Endodermal cell (in vitro differentiated cells): ENCODE measurements around the gene USP25. TPM values are rescaled to one million over a fixed set of nuclear protein-coding genes. Genes with fewer than 3 reads are reported as not detected.

ENCODE experiments used
- DNase-seq: peaks from one replicate; pipeline ENCODE4 v3.0.0-alpha.2; 2017
- H3K27ac ChIP-seq: 2 replicates; pipeline ENCODE4 v1.5.1; 2013; ENCODE audit warnings: mild to moderate bottlenecking, low read depth, low read length, moderate library complexity
- H3K27me3 ChIP-seq: 2 replicates; pipeline ENCODE4 v1.6.1; 2013; ENCODE audit warnings: mild to moderate bottlenecking, low read length, moderate library complexity; ENCODE audit not compliant: insufficient read depth, control insufficient read depth, poor library complexity, severe bottlenecking
- H3K36me3 ChIP-seq: 2 replicates; pipeline ENCODE4 v1.7.0; 2013; ENCODE audit warnings: mild to moderate bottlenecking, low read length, moderate library complexity; ENCODE audit not compliant: control insufficient read depth, insufficient read depth
- H3K4me1 ChIP-seq: one replicate; pipeline ENCODE4 v1.7.0; 2013; ENCODE audit warnings: low read length; ENCODE audit not compliant: control insufficient read depth, insufficient read depth
- H3K4me3 ChIP-seq: 2 replicates; pipeline ENCODE4 v1.5.1; 2013; ENCODE audit warnings: mild to moderate bottlenecking, low read length, moderate library complexity
- H3K9ac ChIP-seq: 2 replicates; pipeline ENCODE4 v1.6.1; 2013; ENCODE audit warnings: mild to moderate bottlenecking, low read length, moderate library complexity; ENCODE audit not compliant: poor library complexity, severe bottlenecking; ENCODE audit errors: extremely low read depth
- H3K9me3 ChIP-seq: 2 replicates; pipeline ENCODE4 v1.6.1; 2013; ENCODE audit warnings: mild to moderate bottlenecking, low read length, moderate library complexity; ENCODE audit not compliant: control insufficient read depth
- H3K27ac Mint-ChIP-seq: 2 replicates; pipeline ENCODE4 v1.8.0; 2020; ENCODE audit warnings: mixed read lengths
- H3K27me3 Mint-ChIP-seq: 2 replicates; pipeline ENCODE4 v1.8.0; 2021; ENCODE audit warnings: mild to moderate bottlenecking, mixed read lengths; ENCODE audit not compliant: insufficient read depth
- H3K36me3 Mint-ChIP-seq: 2 replicates; pipeline ENCODE4 v1.8.0; 2020; ENCODE audit warnings: low read depth, mixed read lengths
- H3K4me1 Mint-ChIP-seq: 2 replicates; pipeline ENCODE4 v1.8.0; 2020; ENCODE audit warnings: mixed read lengths
- H3K4me3 Mint-ChIP-seq: 2 replicates; pipeline ENCODE4 v1.8.0; 2020; ENCODE audit warnings: mild to moderate bottlenecking, moderate library complexity, mixed read lengths
- H3K9me3 Mint-ChIP-seq: 2 replicates; pipeline ENCODE4 v1.8.0; 2020; ENCODE audit warnings: mild to moderate bottlenecking, mixed read lengths
- WGBS, 2 experiments: methylation state at CpG; one replicate each; pipeline versions ENCODE4 v1.1.5 to v1.1.7; 2013; ENCODE audit warnings: missing lambda C conversion rate in 2 of 2, mixed read lengths in 1 of 2; ENCODE audit not compliant: insufficient coverage in 1 of 2, insufficient read length in 1 of 2; 5-methylcytosine and 5-hydroxymethylcytosine counted together
- total RNA-seq, 2 donors: library from RNA; stranded (reverse); fragmentation: NEBNext Ultra II Directional in 1 of 2; extraction: Animal tissue kit (Norgen Biotek cat#: 25700) in 1 of 2; gene quantifications; 2 replicates in 1 of 2; 3 replicates in 1 of 2; pipeline ENCODE4 v1.2.1, GENCODE V29; 2021
- TF ChIP-seq, protein P1 (sequence below): fragments of 200-600 bp; sonication (generic); conservative IDR thresholded peaks from 2 replicates; pipeline ENCODE4 v1.5.0; 2021; ENCODE audit warnings: antibody characterized with exemption, mild to moderate bottlenecking

The USP25 gene
- total RNA-seq, 2 donors from 2014 or later: 31.4 to 34.9 TPM

DNA sequence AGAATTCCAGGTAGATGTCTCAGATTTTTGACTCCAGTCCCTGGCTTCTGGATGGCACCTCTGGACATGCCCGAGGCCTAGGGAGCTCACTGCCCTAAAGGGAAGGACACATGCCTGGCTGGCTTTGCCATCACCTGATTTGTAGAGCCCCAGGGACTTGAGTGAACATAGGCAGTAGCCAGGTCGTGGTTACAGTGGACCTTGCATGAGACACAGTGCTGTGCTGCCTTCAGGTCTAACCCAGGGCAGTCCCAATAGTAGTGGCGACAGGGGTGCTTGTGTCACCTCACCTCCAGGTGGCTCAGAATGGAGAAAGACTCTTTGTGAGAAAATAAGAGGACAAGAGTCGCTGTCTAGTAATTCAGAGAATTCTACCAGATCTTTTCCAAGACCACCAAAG lies 166.7 kb downstream of the USP25 start:
- Histone ChIP-seq H3K27ac (no peak overlapping the region), H3K9ac (no peak overlapping the region), H3K27me3 (no peaks in the 10 kb centered on the region), H3K36me3 (no peaks in the 10 kb centered on the region), H3K4me3 (no peak overlapping the region), H3K9me3 (peaks cover 8% of the 10 kb centered on the region), H3K4me1 (no peaks in the 10 kb centered on the region)
- peaks cover 34% of the 10 kb centered on the region for H3K9me3 Mint-ChIP-seq
- no peak overlapping the region for H3K4me3 Mint-ChIP-seq
- H3K27me3 Mint-ChIP-seq: no peaks in the 10 kb centered on the region
- TF ChIP-seq, protein P1, sequence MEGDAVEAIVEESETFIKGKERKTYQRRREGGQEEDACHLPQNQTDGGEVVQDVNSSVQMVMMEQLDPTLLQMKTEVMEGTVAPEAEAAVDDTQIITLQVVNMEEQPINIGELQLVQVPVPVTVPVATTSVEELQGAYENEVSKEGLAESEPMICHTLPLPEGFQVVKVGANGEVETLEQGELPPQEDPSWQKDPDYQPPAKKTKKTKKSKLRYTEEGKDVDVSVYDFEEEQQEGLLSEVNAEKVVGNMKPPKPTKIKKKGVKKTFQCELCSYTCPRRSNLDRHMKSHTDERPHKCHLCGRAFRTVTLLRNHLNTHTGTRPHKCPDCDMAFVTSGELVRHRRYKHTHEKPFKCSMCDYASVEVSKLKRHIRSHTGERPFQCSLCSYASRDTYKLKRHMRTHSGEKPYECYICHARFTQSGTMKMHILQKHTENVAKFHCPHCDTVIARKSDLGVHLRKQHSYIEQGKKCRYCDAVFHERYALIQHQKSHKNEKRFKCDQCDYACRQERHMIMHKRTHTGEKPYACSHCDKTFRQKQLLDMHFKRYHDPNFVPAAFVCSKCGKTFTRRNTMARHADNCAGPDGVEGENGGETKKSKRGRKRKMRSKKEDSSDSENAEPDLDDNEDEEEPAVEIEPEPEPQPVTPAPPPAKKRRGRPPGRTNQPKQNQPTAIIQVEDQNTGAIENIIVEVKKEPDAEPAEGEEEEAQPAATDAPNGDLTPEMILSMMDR: no peak
- H3K36me3 Mint-ChIP-seq: peaks cover 2% of the 10 kb centered on the region
- no peaks in the 10 kb centered on the region for H3K4me1 Mint-ChIP-seq
- DNase-seq: no peak
- no peak overlapping the region for H3K27ac Mint-ChIP-seq
- WGBS, 2 experiments: 88 to 94% methylated on average over 3 to 4 of the region's 4 CpGs

DNA sequence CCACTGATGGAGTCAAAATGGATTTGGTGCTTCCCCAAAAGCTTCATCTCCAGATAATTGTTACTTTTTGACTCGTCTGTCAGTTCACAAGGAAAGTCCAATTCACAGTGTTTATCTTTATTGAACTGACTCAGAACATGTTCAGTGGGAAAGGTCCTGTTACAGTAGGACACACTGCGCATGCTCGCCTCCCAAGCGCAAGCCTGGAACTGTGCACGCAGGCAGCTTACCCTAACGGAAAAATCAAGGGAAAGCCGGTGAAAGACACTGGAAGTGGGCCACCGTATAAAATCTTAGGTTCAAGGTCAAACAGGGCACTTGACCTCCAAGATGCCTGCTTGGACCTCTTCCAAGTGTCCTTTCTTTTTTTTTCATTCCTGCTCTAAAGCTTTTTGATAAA lies 174.6 kb downstream of the USP25 start:
- no peaks in the 10 kb centered on the region for H3K27me3 Mint-ChIP-seq
- Histone ChIP-seq H3K27ac (no peak overlapping the region), H3K9ac (no peak overlapping the region), H3K4me3 (no peak overlapping the region), H3K27me3 (no peaks in the 10 kb centered on the region), H3K36me3 (no peaks in the 10 kb centered on the region), H3K4me1 (no peaks in the 10 kb centered on the region), H3K9me3 (peaks cover 22% of the 10 kb centered on the region)
- peaks cover 33% of the 10 kb centered on the region for H3K9me3 Mint-ChIP-seq
- no peak overlapping the region for H3K27ac Mint-ChIP-seq
- no peak for DNase-seq
- TF ChIP-seq, protein P1: no peak
- H3K4me1 Mint-ChIP-seq: no peaks in the 10 kb centered on the region
- H3K36me3 Mint-ChIP-seq: no peaks in the 10 kb centered on the region
- 95 to 100% methylated on average over 8 of the region's 8 CpGs for WGBS, 2 experiments
- no peak overlapping the region for H3K4me3 Mint-ChIP-seq

DNA sequence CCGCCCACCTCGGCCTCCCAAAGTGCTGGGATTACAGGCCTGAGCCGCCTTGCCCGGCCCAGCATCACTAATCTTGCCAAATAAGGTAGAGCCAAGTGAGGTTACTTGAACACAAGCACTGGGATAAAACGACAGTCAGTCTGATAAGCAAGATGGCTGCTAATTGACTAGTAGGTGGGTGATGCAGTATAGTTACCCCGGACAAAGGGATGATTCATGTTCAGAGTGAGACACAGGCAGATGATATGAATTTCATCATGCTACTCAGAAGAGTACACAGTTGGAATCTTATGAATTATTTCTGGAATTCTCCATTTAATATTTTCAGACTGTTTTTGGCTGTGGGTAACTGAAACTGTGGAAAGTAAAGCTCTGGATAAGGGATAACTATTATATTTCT lies 178.4 kb downstream of the USP25 start:
- H3K36me3 ChIP-seq: no peaks in the 10 kb centered on the region
- no peak overlapping the region for H3K9ac ChIP-seq
- no peaks in the 10 kb centered on the region for H3K27me3 ChIP-seq
- H3K4me1 ChIP-seq: no peaks in the 10 kb centered on the region
- no peaks in the 10 kb centered on the region for H3K4me1 Mint-ChIP-seq
- H3K27ac ChIP-seq: no peak overlapping the region
- H3K9me3 ChIP-seq: no peaks in the 10 kb centered on the region
- no peak for DNase-seq
- H3K4me3 Mint-ChIP-seq: no peak overlapping the region
- peaks cover 5% of the 10 kb centered on the region for H3K36me3 Mint-ChIP-seq
- H3K27me3 Mint-ChIP-seq: no peaks in the 10 kb centered on the region
- 93 to 100% methylated on average over 4 to 6 of the region's 6 CpGs for WGBS, 2 experiments
- H3K27ac Mint-ChIP-seq: no peak overlapping the region
- TF ChIP-seq, protein P1: no peak
- H3K9me3 Mint-ChIP-seq: peaks cover 17% of the 10 kb centered on the region
- H3K4me3 ChIP-seq: no peak overlapping the region
